ENCODE results near the gene VMP1.

VMP1 gene

DNA sequence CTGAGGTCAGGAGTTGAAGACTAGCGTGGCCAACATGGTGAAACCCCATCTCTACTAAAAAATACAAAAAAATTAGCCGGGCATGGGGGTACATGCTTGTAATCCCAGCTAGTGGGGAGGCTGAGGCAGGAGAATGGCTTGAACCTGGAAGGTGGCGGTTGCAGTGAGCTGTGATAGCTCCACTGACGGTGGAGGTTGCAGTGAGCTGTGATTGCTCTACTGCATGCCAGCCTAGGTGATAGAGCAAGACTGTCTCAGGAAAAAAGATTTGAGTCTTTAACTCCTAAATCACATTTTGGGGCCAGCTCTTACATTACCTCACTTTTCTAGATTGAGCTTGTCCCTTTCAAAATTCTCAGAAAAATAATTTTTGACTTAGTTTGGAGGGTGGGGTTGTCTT lies 15.2 kb downstream of the VMP1 start:
- no peak for DNase-seq (ENCODE audit: low read depth in 1 of 2, low spot score in 1 of 2)
- TF ChIP-seq JUND (IDR thresholded peaks at IDR 0.05; ENCODE audit: low read depth), result no peak
- in situ Hi-C loops (cut with HindIII; ENCODE audit: low pct_unique_long_range_greater_than_20kb, low sequenced_read_pairs), result no loop called here

DNA sequence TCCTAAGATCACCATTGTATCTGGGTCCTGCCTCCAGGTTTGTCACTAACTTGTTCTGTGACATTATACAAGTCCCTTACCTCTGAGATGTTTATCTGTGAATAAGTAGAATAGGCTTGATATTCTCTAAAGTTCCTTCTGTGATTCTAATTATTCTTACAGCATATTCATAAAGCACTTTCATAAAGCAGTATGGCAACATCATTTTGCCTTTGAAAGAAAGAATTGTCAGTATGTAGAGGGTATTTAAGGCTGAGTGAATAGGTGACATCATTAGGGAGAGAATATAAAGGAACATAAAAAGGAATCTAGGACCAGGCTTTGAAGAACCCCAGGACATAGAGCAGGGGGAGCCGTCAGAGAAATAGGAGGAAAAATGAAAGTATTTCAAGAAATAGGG lies 15.6 kb downstream of the VMP1 start:
- no peak for DNase-seq (ENCODE audit: low read depth in 1 of 2, low spot score in 1 of 2)
- no peak for TF ChIP-seq JUND (IDR thresholded peaks at IDR 0.05; ENCODE audit: low read depth)

DNA sequence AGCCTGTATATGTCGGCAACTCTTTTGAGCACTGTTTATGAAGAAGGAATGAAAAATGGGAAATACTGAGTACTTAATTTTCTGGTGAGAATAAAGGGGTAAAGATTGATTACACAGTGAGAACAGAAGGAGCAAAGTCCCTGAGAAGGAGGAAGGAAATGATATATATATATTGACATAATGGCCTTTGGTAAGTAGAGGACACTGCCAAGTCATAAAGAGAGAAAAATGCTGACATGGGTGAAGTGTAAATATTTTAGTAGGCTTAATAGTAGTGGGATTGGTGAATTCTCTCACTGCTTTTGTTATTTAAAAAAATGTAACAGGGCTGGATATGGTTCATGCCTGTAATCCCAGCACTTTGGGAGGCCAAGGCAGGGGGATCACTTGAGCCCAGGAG lies 16.2 kb downstream of the VMP1 start:
- DNase-seq (ENCODE audit: low read depth in 1 of 2, low spot score in 1 of 2), result no peak
- in situ Hi-C loops (cut with HindIII; ENCODE audit: low pct_unique_long_range_greater_than_20kb, low sequenced_read_pairs), result no loop called here
- TF ChIP-seq JUND (IDR thresholded peaks at IDR 0.05; ENCODE audit: low read depth), result no peak

More for the DNA sequence above, 15.6 kb downstream of the VMP1 start:
- in situ Hi-C loops (cut with HindIII; ENCODE audit: low pct_unique_long_range_greater_than_20kb, low sequenced_read_pairs), result no loop called here

DNA sequence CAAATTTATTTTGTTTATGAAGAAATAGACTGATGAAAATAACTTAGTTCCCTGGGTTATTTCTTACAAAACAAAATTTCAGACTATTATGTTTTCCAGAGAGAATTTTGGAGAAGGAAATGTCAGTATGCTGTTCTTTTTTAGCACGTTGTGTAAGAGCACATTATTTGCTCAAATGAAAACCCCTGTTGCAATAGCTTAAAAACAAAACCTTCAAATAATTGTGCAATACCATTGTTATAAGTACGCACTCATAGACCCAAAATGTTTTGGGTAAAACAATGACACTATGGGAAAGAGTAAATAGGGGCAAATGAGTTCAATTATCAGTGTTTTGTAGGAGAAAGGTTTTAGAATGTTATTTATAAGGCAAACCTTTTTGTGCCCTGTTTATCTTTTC lies 18.2 kb downstream of the VMP1 start:
- in situ Hi-C loops (cut with HindIII; ENCODE audit: low pct_unique_long_range_greater_than_20kb, low sequenced_read_pairs), result no loop called here
- no peak for TF ChIP-seq JUND (IDR thresholded peaks at IDR 0.05; ENCODE audit: low read depth)
- no peak for DNase-seq (ENCODE audit: low read depth in 1 of 2, low spot score in 1 of 2)

DNA sequence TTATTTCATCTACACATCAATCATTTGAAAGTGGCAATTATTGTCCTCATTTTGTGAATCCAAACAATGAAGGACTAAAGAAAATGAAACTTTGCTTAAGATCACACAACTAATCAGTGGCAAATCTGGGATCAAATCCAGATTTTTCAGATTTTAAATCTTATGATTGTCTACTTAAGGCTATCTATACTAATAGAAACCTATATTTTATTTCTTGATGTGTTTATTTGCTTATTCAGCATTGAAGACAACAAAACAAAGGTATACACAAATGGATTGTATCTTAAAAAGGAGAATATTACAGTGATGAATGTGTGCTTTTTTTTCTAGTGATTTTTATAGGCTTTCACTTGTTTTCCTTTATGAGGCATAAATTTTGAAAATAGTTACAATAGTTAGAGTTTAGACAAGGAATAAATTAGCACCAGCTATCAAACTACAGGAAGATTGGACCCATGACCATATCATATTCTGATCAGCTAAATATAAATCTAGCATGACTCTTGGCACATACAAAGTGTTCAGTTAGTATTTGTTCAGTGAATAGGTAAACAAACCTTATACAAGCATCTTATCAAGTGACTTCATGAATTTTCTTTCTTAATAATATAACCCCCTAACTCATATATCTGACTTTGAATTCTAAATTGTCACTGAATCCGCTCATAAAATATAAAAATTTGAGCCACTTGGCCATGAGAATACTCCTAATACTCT lies 20.5 kb downstream of the VMP1 start:
- in situ Hi-C loops (cut with HindIII; ENCODE audit: low pct_unique_long_range_greater_than_20kb, low sequenced_read_pairs), result no loop called here
- no peak for TF ChIP-seq JUND (IDR thresholded peaks at IDR 0.05; ENCODE audit: low read depth)

DNA sequence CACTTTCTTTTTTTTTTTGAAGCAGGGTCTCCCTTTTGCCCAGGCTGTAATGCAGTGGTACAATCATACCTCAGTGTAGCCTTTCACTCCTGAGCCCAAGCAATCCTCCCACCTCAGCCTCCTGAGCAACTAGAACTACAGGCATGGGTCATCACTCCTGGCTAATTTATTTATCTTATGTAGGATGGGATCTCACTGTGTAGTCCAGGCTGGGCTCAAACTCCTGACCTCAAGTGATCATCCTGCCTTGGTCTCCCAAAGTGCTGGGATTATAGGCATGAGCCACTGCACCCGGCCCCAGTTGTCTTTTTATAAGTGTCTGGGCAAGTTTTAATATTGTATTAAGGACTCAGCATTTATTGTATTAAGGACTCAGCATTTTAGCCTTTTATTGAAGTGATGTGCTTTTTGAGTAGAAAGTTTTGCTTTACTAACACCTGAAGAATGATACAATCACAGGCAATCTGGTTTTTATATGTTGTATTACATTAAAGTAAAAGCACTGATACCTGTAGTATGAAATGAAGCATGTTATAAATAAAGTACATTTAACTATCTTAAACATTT lies 22.9 kb downstream of the VMP1 start:
- in situ Hi-C loops (cut with HindIII; ENCODE audit: low pct_unique_long_range_greater_than_20kb, low sequenced_read_pairs), result no loop called here
- no peak for TF ChIP-seq JUND (IDR thresholded peaks at IDR 0.05; ENCODE audit: low read depth)

More for the DNA sequence above, 20.5 kb downstream of the VMP1 start:
- DNase-seq (ENCODE audit: low read depth in 1 of 2, low spot score in 1 of 2), result no peak

DNA sequence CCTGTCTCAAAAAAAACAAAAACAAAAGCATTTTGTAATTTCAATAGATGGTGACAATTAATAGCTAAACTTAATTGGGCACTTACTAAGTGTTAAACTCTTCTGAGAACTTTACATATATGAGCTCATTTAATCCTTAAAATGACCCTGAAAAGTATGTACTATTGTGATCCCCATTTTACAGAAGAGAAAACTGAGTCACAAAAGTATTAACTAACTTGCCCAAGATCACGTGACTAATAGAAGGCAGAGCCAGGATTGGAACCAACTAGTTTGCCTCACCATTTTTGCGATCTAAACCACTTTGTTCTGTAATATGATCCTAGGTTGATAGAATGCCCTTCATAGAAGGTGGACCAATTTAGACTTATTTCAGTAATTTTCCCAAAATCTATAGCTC lies 26.2 kb downstream of the VMP1 start:
- no peak for TF ChIP-seq JUND (IDR thresholded peaks at IDR 0.05; ENCODE audit: low read depth)
- DNase-seq (ENCODE audit: low read depth in 1 of 2, low spot score in 1 of 2), result no peak
- in situ Hi-C loops (cut with HindIII; ENCODE audit: low pct_unique_long_range_greater_than_20kb, low sequenced_read_pairs), result no loop called here

More for the DNA sequence above, 22.9 kb downstream of the VMP1 start:
- no peak for DNase-seq (ENCODE audit: low read depth in 1 of 2, low spot score in 1 of 2)

DNA sequence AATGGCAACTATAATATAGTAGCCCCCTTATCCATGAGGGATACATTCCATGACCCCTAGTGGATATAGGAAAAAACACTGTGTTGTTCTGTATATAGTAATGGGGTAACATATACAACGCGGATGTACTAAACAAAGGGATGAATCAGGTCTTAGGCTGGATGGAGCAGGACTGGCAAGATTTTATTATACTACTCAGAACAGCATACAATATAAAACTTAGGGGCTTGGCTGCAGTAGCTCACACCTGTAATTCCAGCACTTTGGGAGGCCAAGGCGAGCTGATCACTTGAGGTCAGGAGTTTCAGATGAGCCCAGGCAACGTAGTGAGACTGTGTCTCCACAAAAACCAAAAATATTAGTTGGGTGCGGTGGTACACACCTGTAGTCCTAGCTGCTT lies 26.8 kb downstream of the VMP1 start:
- in situ Hi-C loops (cut with HindIII; ENCODE audit: low pct_unique_long_range_greater_than_20kb, low sequenced_read_pairs), result no loop called here
- no peak for TF ChIP-seq JUND (IDR thresholded peaks at IDR 0.05; ENCODE audit: low read depth)

DNA sequence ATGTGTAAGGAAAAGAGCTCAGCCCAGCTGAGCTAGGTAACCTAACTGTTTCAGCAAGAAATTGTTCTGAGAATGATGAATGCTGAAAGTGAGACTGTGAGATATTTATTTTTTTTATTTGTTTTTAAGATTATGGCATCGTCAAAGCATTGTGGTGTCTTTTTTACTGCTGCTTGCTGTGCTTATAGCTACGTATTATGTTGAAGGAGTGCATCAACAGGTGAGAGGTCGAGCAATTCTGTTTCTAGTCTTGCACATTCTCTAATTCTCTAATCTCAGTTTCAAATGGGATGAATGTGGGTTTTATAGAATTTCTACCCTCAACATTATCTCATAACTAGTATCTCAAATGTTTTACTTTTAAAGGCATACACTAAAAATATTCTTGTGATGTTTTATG lies 29.9 kb downstream of the VMP1 start:
- DNase-seq (ENCODE audit: low read depth in 1 of 2, low spot score in 1 of 2), result no peak
- in situ Hi-C loops (cut with HindIII; ENCODE audit: low pct_unique_long_range_greater_than_20kb, low sequenced_read_pairs), result no loop called here
- TF ChIP-seq JUND (IDR thresholded peaks at IDR 0.05; ENCODE audit: low read depth), result no peak

More for the DNA sequence above, 26.8 kb downstream of the VMP1 start:
- DNase-seq (ENCODE audit: low read depth in 1 of 2, low spot score in 1 of 2), result no peak

DNA sequence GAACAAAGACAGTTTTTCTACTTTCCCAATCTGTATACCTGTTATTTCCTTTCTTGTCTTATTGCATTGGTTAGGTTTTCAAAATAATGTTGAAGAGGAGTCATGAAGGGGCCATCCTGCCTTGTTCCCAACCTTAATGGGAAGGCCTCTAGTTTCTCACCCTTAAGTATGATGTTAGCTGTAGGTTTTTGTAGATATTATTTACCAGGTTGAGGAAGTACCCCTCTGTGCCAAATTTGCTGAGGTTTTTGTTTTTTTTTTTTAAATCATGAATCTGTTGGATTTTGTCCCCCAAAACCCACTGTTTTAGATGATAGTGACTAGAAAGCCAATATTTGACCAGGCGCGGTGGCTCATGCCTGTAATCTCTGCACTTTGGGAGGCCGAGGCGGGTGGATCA lies 36.4 kb downstream of the VMP1 start:
- DNase-seq (ENCODE audit: low read depth in 1 of 2, low spot score in 1 of 2), result no peak
- no peak for TF ChIP-seq JUND (IDR thresholded peaks at IDR 0.05; ENCODE audit: low read depth)
- in situ Hi-C loops (cut with HindIII; ENCODE audit: low pct_unique_long_range_greater_than_20kb, low sequenced_read_pairs), result no loop called here

DNA sequence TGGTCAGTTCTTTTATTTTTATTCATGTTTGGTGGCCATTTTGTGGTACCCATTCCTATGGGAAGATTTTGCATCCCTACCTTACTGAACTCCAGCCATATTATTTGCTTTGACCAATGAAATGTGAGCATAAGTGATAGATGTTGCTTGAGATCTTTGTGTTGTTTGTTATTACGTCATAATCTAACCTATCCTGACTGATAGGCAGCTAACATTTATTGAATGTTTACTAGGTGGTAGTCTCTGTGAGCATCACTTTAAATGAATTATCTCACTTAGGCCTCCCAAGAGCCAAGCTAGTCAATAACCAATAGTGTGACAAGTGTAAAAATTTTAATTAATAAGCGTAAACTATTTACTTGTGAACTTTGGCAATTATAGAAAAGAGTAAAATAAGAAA lies 37.6 kb downstream of the VMP1 start:
- in situ Hi-C loops (cut with HindIII; ENCODE audit: low pct_unique_long_range_greater_than_20kb, low sequenced_read_pairs), result no loop called here
- DNase-seq (ENCODE audit: low read depth in 1 of 2, low spot score in 1 of 2), result no peak
- no peak for TF ChIP-seq JUND (IDR thresholded peaks at IDR 0.05; ENCODE audit: low read depth)

DNA sequence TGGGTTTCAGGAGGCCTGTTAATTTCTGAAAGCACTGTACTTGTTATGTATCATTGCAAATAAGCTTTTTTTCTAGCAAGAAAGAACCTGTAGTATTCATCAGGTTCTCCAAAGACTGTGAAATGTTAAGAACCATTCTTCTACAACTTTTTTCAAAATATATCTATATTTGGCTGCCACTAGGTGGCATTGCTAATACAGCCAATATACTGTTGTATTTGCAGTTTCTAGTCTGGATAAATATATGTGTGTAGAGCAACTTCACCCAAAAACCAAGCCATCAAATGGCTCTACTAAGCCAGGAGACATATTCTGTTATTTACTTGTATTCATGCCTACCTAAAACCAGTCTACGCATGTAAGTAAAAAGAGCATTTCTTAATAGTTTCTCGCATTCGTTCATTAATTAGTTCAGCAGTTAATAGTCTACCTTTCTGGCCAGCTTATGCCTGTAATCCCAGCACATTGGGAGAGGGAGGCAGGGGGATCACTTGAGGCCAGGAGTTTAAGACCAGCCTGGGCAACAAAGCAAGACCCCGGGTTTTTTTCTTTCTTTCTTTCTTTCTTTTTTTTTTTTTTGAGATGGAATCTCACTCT lies 39.5 kb downstream of the VMP1 start:
- DNase-seq (ENCODE audit: low read depth in 1 of 2, low spot score in 1 of 2), result peak; percentile 27 to 68
- in situ Hi-C loops (cut with HindIII; ENCODE audit: low pct_unique_long_range_greater_than_20kb, low sequenced_read_pairs), result no loop called here

DNA sequence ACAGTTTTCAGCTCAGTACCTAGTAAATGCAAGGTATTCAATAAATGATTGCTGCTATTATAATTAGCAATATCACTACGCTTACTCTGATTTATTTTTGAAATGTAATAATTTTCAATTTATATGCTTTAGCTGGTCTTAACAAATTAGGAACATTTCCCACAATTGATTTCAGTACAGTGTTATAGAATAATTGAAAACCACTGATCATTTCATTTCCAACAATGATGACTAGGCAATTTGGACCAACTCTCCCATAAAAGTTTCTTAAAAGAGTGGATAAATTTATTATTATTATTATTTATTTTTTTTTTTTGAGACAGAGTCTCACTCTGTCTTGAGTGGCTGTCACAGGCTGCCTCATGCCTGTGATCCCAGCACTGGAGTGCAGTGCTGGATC lies 41.1 kb downstream of the VMP1 start:
- TF ChIP-seq JUND (IDR thresholded peaks at IDR 0.05; ENCODE audit: low read depth), result no peak
- no peak for DNase-seq (ENCODE audit: low read depth in 1 of 2, low spot score in 1 of 2)
- in situ Hi-C loops (cut with HindIII; ENCODE audit: low pct_unique_long_range_greater_than_20kb, low sequenced_read_pairs), result no loop called here

More for the DNA sequence above, 39.5 kb downstream of the VMP1 start:
- no peak for TF ChIP-seq JUND (IDR thresholded peaks at IDR 0.05; ENCODE audit: low read depth)

All from T47D (cell line).